NK-92 (cell line): ENCODE data around the gene PDZRN4.

Experiments
- DNase-seq: peaks from one replicate; lab custom pipeline; 2025; ENCODE audit not compliant: unreplicated experiment; lab: John Stamatoyannopoulos, UW

Gene PDZRN4

GRCh38 chr12:41356181-41356580 is 168.1 kb downstream of the PDZRN4 start:
- DNase-seq = no peak

GRCh38 chr12:41361738-41362137 is 173.6 kb downstream of the PDZRN4 start:
- DNase-seq = no peak

- no peak for DNase-seq
Observed at GRCh38 chr12:41362510-41362909, 174.4 kb downstream of the PDZRN4 start.

- no peak for DNase-seq
Observed at GRCh38 chr12:41362931-41363330, 174.8 kb downstream of the PDZRN4 start.

DNA sequence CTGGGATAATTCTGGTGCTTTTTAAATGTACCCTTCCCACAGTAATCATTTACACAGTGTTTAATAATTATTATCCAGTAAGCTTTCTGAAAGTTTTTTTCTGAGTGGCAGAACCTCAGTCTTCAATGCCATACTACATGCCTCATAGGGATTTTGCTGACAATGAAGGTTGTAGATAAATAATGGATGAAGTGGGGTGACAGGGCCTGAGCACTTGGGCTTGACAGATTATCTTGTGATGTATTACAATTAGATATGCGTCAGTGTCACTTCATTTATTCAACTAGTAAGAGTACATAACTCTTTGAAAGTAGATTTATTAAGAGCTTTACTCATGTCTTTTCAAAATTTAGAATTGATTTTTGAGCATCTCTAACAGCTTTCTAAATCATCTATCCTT is 176.1 kb downstream of the PDZRN4 start:
- no peak for DNase-seq

- DNase-seq = no peak
Observed at GRCh38 chr12:41365653-41366171, 177.6 kb downstream of the PDZRN4 start.

DNA sequence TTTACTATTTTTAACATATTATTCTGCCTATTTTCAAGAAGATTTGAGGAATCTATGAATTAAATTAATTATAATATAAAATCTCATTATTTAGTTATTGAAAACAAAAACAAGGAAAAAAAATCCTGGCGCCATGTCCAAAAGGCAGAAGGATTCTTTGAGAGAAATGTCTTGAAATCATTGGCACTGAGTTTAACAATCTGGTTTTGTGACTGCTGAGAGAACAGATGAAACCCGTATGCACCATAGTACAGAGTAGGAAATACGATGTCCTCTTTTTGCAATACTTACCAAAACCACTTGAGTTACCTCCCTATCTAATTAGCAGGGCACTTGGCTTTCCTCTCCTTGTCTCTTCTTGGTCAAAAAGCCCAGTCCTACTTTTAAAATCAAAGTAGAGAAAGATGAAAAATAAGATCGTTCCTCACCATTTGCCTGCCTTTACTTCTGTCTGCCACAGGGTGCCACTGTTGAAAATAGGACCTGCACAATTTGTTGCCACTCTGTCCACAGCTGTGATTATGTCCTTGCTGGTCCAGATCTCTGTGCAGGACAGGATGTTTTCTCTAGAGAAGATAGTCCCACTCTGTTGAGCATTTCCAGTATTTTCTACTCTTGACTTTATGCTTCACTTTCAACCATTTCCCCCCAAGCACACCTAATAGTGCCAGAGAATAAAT is 179.7 kb downstream of the PDZRN4 start:
- DNase-seq = no peak

DNA sequence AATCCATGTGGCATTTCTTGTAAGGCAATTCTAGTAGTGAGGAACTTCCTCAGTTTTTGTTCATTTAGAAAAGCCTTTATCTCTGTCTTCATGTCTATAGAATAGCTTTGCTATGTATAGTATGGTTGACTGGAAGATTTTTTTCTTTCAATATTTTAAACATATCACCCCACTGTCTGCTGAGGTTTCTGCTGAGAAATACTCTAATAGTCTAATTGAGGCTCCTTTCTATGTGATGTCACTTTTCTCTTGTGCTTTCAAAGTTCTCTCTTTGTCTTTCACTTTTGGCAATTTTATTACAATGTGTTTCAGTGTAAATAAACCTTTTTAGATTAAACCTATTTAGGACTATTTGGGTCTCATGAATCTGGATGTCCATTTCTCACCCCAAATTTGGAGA is 192.8 kb downstream of the PDZRN4 start:
- DNase-seq = no peak

DNA sequence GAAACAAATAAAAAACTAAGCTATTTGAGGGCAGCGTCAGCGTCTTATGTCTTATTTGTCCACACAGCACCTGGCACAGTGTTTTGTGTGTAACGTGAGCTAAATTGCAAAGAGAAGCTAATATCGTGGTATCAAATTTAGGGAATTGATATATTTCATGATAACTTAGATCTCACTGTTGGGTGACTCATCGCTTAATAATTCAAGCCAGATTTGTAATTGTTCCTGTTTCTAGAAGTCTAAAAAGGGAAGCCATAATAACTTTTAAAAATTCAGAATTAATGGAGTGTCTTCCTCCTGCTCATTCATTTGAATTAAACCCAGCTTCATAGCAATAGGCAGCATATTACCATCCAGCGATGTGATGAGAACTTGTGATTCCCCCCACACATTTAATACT is 214.7 kb downstream of the PDZRN4 start:
- no peak for DNase-seq

GRCh38 chr12:41407232-41407799 is 219.2 kb downstream of the PDZRN4 start:
- no peak for DNase-seq

- DNase-seq = no peak
Observed at GRCh38 chr12:41409628-41410027, 221.5 kb downstream of the PDZRN4 start.

DNA sequence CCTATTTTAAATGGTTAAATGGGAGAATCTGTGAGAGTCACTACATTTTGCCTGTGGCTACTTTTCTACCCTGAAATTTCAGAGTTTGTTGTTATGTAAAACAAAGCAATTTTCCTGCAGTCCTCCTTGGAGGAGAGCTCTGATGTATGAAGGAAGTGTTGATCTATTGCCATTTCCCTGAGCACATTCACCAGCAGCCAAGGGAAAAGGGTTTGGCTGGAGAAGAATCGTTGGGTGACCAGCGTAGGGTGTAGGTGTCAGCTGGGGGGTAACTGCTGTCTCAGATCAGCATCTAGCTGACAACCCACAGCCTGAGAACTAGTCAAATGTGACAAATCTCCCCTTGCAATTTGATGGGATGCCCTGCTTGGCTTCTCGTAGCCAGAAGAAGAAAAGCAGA is 230.5 kb downstream of the PDZRN4 start:
- DNase-seq = no peak

DNA sequence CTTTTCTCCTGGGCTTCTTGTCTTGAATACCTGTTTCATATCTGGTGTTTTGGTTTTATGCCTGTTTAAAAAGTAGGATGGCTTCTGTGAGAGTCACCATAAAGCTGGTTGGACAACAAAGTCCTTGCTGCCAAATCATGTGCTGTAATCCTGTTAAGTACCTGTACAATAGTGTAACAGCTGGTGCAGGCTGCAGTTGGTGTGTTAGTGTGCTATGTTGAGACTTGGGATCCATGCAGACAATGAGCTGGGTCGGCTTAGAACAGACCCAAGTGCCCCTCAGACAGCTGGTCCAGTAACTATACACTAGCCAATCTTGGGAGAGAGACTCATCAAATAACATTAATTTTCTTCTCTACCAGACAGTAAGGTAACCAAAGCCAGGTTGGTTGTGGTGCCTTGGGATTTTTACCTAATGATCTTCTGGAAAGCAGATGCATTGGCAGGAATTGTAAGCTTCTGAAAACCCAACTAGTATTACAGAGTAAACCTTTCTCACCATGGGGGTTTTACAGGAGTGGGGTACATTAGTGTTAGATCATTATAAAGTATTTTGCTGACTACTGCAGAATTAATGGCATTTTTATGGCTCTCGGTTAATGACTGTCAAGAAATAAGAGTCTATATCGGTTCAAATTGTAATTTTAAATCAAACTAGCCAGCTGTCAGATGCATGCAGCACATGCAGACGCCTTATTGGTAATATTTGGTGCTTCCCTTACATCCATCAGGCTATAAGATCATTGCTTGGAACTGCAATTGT is 231.2 kb downstream of the PDZRN4 start:
- no peak for DNase-seq

GRCh38 chr12:41424651-41425050 is 236.5 kb downstream of the PDZRN4 start:
- DNase-seq = no peak

GRCh38 chr12:41433460-41433859 is 245.3 kb downstream of the PDZRN4 start:
- DNase-seq = no peak

GRCh38 chr12:41436076-41436475 is 248.0 kb downstream of the PDZRN4 start:
- DNase-seq = no peak

DNA sequence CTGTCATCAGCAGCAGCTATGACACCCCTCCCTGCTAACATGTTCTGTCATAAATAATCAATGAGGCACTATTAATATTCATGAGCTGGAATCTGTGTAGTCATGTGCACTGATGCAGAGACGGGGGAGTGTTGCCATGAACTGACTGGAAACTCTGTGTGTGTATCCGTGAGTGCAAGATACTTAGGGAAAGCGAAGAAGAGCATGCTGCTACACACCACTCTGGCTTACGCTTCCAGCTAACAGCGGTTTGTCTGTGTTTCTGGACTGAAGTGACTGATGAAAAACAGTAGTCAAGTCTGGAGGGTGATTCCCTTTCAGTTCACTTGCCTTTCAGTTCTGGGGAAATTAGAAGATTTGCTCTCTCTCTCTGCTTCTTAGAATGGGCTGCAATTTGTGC is 249.4 kb downstream of the PDZRN4 start:
- DNase-seq = no peak

DNA sequence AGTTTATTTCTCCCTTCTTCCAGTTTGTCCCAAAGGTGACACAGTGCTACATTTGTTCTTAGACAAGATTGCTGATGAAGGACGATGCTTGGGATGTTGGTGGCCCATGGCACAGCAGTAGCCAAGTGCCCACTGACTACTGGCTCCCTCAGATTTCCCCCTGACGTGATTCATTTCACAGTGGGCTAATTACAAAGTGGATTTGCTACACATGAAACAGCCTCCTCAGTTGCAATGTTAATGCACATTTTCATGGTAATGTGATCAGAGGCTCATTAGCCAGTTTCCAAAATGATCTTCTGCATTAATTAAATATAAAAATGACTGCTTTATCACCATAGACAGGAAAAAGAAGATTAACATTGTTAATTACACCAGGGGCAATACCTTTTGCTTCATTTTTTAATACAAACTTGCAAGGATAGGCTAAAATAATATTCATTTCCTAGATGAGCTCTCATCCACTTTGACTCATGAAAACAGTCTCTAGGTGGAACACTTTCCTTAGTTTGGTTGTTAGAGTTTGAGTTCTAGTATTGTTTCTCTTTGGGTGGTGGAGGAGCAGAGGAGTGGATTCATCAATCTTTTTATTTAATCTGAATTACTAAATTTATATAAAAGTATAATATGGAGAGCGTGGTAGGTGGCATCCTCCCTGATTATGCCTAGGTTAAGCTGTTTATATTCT is 250.9 kb downstream of the PDZRN4 start:
- DNase-seq = no peak

- no peak for DNase-seq
Observed at GRCh38 chr12:41439801-41440200, 251.7 kb downstream of the PDZRN4 start.

DNA sequence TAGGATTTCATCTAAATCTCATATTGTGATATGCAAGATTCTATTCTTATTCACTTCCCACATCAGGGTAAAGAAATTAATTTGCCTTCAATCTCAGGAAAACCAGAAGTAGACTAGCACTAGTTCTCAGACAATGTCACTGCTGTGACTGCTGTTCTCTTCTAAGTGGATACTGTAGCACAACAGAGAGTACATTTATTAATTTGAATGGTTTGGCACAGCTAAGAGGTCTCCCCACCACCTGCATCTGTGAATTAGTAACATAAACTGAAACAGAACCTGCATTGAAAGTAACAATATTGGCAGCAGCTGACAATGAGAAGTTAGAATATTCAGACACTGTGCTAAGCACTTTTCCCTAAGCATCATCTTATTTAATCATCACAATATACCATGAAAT is 253.1 kb downstream of the PDZRN4 start:
- DNase-seq = no peak

- DNase-seq = no peak
Observed at GRCh38 chr12:41442896-41443295, 254.8 kb downstream of the PDZRN4 start.

- no peak for DNase-seq
Observed at GRCh38 chr12:41443690-41444089, 255.6 kb downstream of the PDZRN4 start.
